T47D (cell line): ENCODE data around the gene AOC3.
"Not testable (repeated sequence)": the region's sequence is repeated elsewhere in the genome, so short reads cannot be mapped to it uniquely, and the experiment has no call there.

Experiments
- DNase-seq, 2 experiments: peaks; one replicate each; pipeline versions ENCODE4 v3.0.0 to v3.0.0-alpha.2; 2011 to 2012; ENCODE audit warnings: low read depth in 1 of 2, low spot score in 1 of 2
- JUND ChIP-seq: IDR thresholded peaks from 2 replicates; pipeline ENCODE4 v1.6.1; 2012; ENCODE audit warnings: low read depth
- in situ Hi-C: cut with HindIII; loops from 2 replicates; pipeline ENCODE4 v1.10.0; 2016; ENCODE audit warnings: low sequenced_read_pairs, low pct_unique_long_range_greater_than_20kb

AOC3 gene

DNA sequence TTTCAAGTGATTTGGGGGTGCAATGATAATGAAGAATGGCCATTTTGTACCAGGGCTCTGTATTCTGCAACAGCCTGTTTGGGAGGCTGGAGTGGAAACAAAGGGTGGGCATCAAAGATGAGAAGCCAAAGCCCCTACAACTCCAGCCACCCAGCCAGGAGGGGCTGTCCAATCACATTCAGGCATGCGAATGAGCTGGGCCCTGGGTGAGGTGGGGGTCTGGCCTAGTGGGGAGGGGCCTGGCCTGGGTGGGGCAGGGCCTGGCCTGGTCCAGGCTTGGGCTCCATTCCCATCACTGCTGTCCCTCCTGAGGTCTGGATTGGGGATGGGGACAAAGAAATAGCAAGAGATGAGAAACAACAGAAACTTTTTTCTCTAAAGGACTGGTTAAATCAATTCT is 6.4 kb downstream of the AOC3 start:
- no peak for TF ChIP-seq JUND
- DNase-seq, result no peak
- in situ Hi-C loops, result no loop called here

DNA sequence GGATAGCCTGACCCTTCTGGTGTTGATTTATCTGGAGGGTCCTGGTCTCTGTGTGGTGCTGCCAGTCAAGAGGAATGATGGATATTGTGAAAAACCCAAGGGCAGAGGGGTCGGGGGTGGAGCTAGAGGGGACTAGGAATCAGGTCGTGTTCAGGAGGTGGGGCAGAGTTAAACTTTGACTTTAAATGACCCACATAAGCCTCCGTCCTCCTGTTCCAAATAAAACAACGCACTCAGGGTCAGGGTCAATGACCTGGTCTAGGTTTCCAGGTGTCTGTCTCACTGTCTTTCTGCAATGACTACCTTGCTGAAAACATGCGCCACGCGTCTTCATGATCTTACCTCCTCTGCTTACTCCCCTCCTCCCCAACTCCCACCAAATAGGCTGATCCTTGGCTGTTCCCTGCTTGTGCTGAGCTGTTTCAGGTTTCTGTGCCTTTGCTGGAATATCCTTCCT is 14.7 kb downstream of the AOC3 start:
- in situ Hi-C loops, result no loop called here
- no peak for DNase-seq
- TF ChIP-seq JUND, result no peak

DNA sequence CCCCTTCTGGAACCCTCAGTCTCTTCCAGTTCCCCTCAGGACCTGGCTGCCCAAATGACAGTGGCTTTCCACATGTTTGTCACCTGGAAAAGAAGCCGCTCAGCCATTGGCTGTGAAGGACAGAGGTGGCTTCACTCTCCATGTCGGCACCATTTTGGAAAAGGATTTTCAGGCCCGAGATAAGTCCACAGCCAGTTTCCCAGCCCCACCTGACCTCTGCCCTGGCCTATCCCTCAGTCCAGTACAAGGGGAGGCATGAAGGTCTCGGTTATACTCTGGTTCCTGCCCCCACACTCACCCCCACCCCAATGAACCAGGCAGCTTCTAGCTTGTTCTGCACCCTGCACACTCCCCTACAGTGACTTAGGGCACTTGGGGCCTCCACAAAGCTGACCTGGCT is 15.2 kb downstream of the AOC3 start:
- in situ Hi-C loops, result no loop called here
- no peak for TF ChIP-seq JUND
- DNase-seq, result no peak

DNA sequence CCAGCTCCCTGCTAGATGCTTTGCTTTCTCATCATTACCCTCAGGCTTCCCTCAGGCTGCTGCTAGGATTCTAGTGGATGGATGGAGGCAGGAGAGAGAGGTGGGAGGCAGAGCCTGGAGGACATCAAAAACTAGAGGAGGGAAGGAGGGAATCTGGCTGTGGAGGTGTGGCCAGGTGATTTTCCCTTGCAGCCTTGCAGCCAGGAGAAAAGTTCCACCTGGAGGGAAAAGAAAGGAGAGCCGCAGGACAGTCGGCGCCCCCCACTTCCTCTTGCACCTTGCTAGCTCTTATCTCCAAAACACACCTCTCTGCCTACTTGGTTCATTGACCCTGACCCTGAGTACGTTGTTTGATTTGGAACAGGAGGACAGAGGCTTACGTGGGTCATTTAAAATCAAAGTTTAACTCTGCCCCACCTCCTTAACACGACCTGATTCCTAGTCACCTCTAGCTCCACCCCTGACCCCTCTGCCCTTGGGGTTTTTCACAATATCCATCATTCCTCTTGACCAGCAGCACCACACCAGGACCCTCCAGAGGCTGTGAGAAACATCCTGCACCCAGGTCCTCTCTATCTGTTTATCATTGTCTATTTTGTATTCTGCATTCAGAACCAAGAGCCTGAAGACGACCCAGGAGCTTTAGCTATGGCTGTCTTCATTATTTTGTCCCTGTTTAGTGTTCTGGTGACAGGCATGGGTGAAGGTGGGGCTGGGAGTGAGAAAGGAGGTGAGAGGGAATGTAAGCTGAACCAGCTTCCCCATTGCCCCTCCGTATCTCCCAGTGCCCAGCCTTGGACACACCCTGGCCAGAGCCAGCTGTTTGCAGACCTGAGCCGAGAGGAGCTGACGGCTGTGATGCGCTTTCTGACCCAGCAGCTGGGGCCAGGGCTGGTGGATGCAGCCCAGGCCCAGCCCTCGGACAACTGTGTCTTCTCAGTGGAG is 15.9 kb downstream of the AOC3 start:
- no peak for DNase-seq
- in situ Hi-C loops, result no loop called here
- TF ChIP-seq JUND, result no peak

DNA sequence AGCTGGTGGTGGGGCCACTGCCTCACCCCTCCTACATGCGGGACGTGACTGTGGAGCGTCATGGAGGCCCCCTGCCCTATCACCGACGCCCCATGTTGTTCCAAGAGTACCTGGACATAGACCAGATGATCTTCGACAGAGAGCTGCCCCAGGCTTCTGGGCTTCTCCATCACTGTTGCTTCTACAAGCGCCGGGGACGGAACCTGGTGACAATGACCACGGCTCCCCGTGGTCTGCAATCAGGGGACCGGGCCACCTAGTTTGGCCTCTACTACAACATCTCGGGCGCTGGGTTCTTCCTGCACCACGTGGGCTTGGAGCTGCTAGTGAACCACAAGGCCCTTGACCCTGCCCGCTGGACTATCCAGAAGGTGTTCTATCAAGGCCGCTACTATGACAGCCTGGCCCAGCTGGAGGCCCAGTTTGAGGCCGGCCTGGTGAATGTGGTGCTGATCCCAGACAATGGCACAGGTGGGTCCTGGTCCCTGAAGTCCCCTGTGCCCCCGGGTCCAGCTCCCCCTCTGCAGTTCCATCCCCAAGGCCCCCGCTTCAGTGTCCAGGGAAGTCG is 16.8 kb downstream of the AOC3 start:
- DNase-seq, in situ Hi-C loops: not testable (repeated sequence)

DNA sequence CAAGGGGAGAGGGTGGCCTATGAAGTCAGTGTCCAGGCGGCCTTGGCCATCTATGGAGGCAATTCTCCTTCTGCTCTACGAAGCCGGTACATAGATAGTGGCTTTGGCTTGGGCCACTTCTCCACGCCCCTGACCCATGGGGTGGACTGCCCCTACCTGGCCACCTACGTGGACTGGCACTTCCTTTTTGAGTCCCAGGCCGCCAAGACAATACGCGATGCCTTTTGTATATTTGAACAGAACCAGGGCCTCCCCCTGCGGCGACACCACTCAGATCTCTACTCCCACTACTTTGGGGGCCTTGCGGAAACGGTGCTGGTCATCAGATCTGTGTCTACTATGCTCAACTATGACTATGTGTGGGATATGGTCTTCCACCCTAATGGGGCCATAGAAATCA is 17.3 kb downstream of the AOC3 start:
- no peak for DNase-seq
- no peak for TF ChIP-seq JUND
- in situ Hi-C loops, result no loop called here

- in situ Hi-C loops, result no loop called here
- no peak for TF ChIP-seq JUND
- no peak for DNase-seq
Observed at GRCh38 chr17:42871647-42872046, 20.6 kb downstream of the AOC3 start.

DNA sequence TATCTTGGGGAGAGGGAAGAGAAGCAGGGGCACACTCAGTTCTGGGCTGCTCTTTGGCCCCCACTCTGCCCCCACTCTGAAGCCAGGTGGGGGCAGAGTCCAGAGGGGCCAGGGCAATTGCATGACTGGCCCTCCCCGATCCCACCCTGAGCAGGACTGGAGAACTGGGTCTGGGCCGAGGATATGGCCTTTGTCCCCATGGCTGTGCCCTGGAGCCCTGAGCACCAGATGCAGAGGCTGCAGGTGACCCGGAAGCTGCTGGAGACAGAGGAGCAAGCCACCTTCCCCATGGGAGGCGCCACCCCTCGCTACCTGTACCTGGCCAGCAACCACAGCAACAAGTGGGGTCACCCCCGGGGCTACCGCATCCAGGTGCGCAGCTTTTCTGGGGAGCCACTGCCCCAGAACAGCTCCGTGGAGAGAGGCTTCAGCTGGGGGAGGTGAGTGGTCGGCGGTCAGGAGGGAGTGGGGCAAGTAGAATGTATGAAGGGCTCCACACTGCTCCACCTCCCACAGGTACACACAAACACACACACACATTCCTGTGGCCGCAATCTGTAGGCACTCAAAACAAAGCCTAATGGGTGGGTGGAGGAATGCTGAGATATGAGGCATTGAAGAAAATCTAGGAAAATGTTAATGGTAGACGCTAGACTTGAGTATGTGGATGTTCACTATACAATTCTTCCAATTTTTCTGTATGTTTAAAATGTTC is 21.4 kb downstream of the AOC3 start:
- no peak for DNase-seq
- TF ChIP-seq JUND, result no peak

GRCh38 chr17:42873315-42873714 is 22.3 kb downstream of the AOC3 start:
- no peak for TF ChIP-seq JUND
- DNase-seq, result no peak

More for the DNA sequence above, 21.4 kb downstream of the AOC3 start:
- in situ Hi-C loops, result no loop called here

DNA sequence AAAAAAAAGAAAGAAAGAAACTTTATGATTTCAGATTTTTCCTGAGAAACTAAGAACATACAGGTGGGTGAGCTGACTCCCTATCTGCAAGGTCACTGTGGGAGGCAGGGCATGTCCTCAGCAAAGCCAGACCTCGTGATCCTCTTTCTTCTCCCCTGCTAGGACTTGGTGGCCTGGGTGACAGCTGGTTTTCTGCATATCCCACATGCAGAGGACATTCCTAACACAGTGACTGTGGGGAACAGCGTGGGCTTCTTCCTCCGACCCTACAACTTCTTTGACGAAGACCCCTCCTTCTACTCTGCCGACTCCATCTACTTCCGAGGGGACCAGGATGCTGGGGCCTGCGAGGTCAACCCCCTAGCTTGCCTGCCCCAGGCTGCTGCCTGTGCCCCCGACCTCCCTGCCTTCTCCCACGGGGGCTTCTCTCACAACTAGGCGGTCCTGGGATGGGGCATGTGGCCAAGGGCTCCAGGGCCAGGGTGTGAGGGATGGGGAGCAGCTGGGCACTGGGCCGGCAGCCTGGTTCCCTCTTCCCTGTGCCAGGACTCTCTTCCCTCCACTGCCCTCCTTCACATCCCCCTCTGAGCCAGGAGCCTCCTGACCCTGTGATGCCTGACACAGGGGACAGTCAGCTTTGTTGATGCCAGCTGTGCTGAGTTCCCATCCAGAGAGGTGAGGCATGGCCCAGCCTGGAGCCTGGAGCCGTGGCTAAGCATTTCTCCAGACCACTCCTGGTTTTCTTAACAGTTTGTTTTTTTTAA is 23.1 kb downstream of the AOC3 start:
- DNase-seq, in situ Hi-C loops: not testable (repeated sequence)

More at GRCh38 chr17:42873315-42873714, 22.3 kb downstream of the AOC3 start:
- in situ Hi-C loops, result no loop called here

GRCh38 chr17:42877037-42877436 is 26.0 kb downstream of the AOC3 start:
- in situ Hi-C loops, result no loop called here
- DNase-seq, result no peak
- no peak for TF ChIP-seq JUND

DNA sequence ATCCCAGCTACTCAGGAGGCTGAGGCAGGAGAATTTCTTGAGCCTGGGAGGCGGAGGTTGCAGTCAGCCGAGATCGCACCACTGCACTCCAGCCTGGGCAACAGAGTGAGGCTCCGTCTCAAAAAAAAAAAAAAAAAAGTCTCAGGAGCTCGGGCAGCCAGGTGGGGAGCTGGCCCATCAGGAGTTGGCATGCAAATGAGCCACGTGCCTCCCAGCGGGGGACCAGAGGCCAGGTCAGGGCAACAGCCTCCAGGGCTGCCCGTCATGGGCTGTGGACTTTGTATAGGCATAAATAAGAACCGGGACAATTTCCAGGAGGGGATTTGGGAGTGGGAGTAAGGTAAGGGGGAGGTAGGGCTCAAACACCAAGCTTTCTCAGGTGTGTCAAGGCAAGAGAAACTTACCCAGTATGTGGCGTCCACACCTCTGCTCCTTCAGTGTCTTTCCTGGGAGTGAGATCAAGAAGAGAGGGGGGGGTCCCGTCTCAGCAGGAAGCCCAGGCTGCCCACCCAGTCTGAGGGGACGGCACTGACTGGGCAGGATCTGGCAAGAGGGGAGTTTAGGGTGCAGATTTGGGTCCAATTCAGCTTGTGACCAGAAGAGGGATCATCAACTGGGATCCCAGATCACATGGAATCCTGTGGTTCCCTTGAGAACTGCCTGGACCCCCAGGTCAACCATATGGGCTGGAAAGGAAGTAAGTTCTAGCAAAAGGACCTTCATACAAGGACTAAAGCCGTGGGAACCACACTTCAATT is 27.3 kb downstream of the AOC3 start:
- no peak for TF ChIP-seq JUND
- in situ Hi-C loops, result no loop called here
- DNase-seq, result peak in 1 of 2 experiments; percentile 69
